GM12878 (cell line): ENCODE results near the gene CKS1B. TPM values are rescaled to one million over a fixed set of nuclear protein-coding genes. Genes with fewer than 3 reads are reported as not detected.

Experiments
- CHD2 ChIP-seq: IDR thresholded peaks from 2 replicates; pipeline ENCODE4 v1.6.1; 2011; ENCODE audit warnings: low read depth, low read length, improper control_type of control experiment, borderline replicate concordance
- CHD4 ChIP-seq: fragments of 200-600 bp; sonication (generic); IDR thresholded peaks from 2 replicates; pipeline ENCODE4 v1.6.1; 2016; ENCODE audit warnings: mild to moderate bottlenecking
- CTCF ChIP-seq, 3 experiments: IDR thresholded peaks in 2 of 3; conservative IDR thresholded peaks in 1 of 3; 2 replicates each; pipeline ENCODE4 v1.5.1; 2011; ENCODE audit warnings: low read depth in 3 of 3, low read length in 3 of 3, mild to moderate bottlenecking in 3 of 3, control low read depth in 2 of 3, moderate library complexity in 2 of 3, inconsistent platforms in 1 of 3, mixed read lengths in 1 of 3; ENCODE audit not compliant: control insufficient read depth in 2 of 3, insufficient read depth in 1 of 3; ENCODE audit errors: extremely low read depth in 1 of 3
- ELK1 ChIP-seq: IDR thresholded peaks from 2 replicates; pipeline ENCODE4 v1.6.1; 2012; ENCODE audit warnings: low read depth, low read length, improper control_type of control experiment
- FOXM1 ChIP-seq: IDR thresholded peaks from 2 replicates; pipeline ENCODE4 v1.6.1; 2012; ENCODE audit warnings: low read depth, mild to moderate bottlenecking, inconsistent platforms, low read length, moderate library complexity
- HDAC2 ChIP-seq: fragments of 200-600 bp; sonication (generic); IDR thresholded peaks from 2 replicates; pipeline ENCODE4 v1.6.1; 2017
- MEF2A ChIP-seq: IDR thresholded peaks from 2 replicates; pipeline ENCODE4 v1.6.1; 2011; ENCODE audit warnings: low read depth, mild to moderate bottlenecking, low read length, moderate library complexity; ENCODE audit not compliant: insufficient read depth
- POLR2AphosphoS2 ChIP-seq: IDR thresholded peaks from 2 replicates; pipeline ENCODE4 v1.6.1; 2011; ENCODE audit warnings: low read depth, mild to moderate bottlenecking, low read length, improper control_type of control experiment, moderate library complexity
- SIX5 ChIP-seq: IDR thresholded peaks from 2 replicates; pipeline ENCODE4 v1.6.1; 2011; ENCODE audit warnings: mild to moderate bottlenecking, low read depth, low read length, moderate library complexity; ENCODE audit not compliant: severe bottlenecking
- ZBTB11 ChIP-seq: fragments of 450-650 bp; formaldehyde crosslinking; IDR thresholded peaks from 2 replicates; pipeline ENCODE4 v1.5.0; 2022; ENCODE audit warnings: mild to moderate bottlenecking, missing genetic modification characterization
- polyA plus RNA-seq, 11 experiments: library from polyadenylated mRNA; depleted of rRNA in 4 of 11; unstranded in 6 of 11; stranded (reverse) in 5 of 11; fragments of >200 nt; fragmentation: Nextera tagmentation in 4 of 11; fragmentation: Illumina TruSeq in 1 of 11; extraction: Ambion mirVana in 4 of 11; extraction: Trizol in 1 of 11; gene quantifications; 1 replicate in 1 of 11; 2 replicates in 10 of 11; pipeline versions ENCODE4 v1.2.1 to v1.2.3, GENCODE V29; 2011 to 2016; ENCODE audit warnings: inconsistent platforms in 2 of 11, missing spikeins in 2 of 11, low read depth in 1 of 11
- total RNA-seq, 4 experiments: library from RNA; depleted of rRNA in 3 of 4; stranded (reverse); fragments of >200 nt in 3 of 4; fragmentation: Illumina TruSeq in 1 of 4; extraction: Trizol in 1 of 4; gene quantifications; 2 replicates each; pipeline versions ENCODE4 v1.2.1 to v1.2.3, GENCODE V29; 2013 to 2021

Gene CKS1B
- total and polyA plus RNA-seq, 10 of the 15 experiments (the other 5 are each of a cell fraction or from before 2014, with no cell fraction given): 125 to 608 (median 364) TPM

- TF ChIP-seq ZBTB11 (no peak), FOXM1 (no peak), CHD4 (no peak), ELK1 (no peak), HDAC2 (no peak), CHD2 (no peak), MEF2A (no peak), POLR2AphosphoS2 (no peak), CTCF (IDR thresholded peaks at IDR 0.05 in 2 of 3, conservative IDR thresholded peaks at IDR 0.05 in 1 of 3; ENCODE audit: control insufficient read depth in 2 of 3, extremely low read depth in 1 of 3, insufficient read depth in 1 of 3, low read depth in 3 of 3, low read length in 3 of 3) (no peak), SIX5 (no peak)
- TF ChIP-seq, all 136 proteins: peak for 0
Observed at GRCh38 chr1:154959426-154959780, 15.1 kb upstream of the CKS1B start (continued).
